ENCODE results near the gene PCMT1. TPM values are rescaled to one million over a fixed set of nuclear protein-coding genes. Genes with fewer than 3 reads are reported as not detected.
A peak's percentile ranks its signal among the peaks of the same experiment; 100 is the strongest.

PCMT1 gene
- total and polyA plus RNA-seq, 9 of the 15 experiments (the other 6 are each of a cell fraction or from before 2014, with no cell fraction given), result 217 to 541 (median 327) TPM

DNA sequence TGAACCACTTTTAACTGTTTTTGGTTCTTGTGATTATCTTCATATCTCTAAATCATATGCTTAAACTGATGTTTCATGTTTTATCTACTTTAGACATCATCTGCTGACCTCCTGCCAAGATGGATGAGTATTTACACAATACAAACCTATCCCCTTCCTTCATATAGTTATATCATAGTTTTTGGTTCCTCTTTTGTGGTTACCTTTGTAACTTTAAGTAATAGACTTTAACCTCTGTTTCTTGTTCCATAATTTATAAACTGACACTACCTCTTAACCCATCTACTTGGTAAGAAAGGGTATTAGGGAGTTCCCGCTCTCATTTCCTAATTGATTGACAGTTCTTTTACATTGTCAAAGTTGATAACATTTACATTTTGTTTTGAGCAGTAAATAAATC lies 11.9 kb downstream of the PCMT1 start (continued):
- peak; percentile 58 for TF ChIP-seq FOSL1 (tag; conservative IDR thresholded peaks at IDR 0.05)
- TF ChIP-seq, protein P1, sequence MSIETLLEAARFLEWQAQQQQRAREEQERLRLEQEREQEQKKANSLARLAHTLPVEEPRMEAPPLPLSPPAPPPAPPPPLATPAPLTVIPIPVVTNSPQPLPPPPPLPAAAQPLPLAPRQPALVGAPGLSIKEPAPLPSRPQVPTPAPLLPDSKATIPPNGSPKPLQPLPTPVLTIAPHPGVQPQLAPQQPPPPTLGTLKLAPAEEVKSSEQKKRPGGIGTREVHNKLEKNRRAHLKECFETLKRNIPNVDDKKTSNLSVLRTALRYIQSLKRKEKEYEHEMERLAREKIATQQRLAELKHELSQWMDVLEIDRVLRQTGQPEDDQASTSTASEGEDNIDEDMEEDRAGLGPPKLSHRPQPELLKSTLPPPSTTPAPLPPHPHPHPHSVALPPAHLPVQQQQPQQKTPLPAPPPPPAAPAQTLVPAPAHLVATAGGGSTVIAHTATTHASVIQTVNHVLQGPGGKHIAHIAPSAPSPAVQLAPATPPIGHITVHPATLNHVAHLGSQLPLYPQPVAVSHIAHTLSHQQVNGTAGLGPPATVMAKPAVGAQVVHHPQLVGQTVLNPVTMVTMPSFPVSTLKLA (conservative IDR thresholded peaks at IDR 0.05), result no peak
- TF ChIP-seq ESRRB (CRISPR knock-in tag; IDR thresholded peaks at IDR 0.05; ENCODE audit: borderline replicate concordance), result no peak
- TF ChIP-seq SMARCC2 (IDR thresholded peaks at IDR 0.05; ENCODE audit: low read depth), result peak; percentile 20; the same call in 1 of the 2 replicates
- peak; percentile 23; the same call in 1 of the 2 replicates for TF ChIP-seq ZNF644 (tag; IDR thresholded peaks at IDR 0.05; ENCODE audit: low read depth)
- TF ChIP-seq CTBP1 (IDR thresholded peaks at IDR 0.05; ENCODE audit: borderline replicate concordance), result peak; percentile 62; the same call in 1 of the 2 replicates
- TF ChIP-seq NR2C1 (IDR thresholded peaks at IDR 0.05), result no peak
- no peak for TF ChIP-seq NR2C1 (tag; IDR thresholded peaks at IDR 0.05)
- TF ChIP-seq SMARCE1 (IDR thresholded peaks at IDR 0.05), result peak; percentile 72; the same call in 1 of the 2 replicates
- TF ChIP-seq MTA1 (IDR thresholded peaks at IDR 0.05; ENCODE audit: borderline replicate concordance), result 0 out of 2 replicates have a peak, but pooled peaks have one; percentile 36
- TF ChIP-seq SREBF1 (IDR thresholded peaks at IDR 0.05; ENCODE audit: borderline replicate concordance, low read depth, low read length), result no peak
- TF ChIP-seq BCOR (IDR thresholded peaks at IDR 0.05), result no peak
- TF ChIP-seq, protein P2, sequence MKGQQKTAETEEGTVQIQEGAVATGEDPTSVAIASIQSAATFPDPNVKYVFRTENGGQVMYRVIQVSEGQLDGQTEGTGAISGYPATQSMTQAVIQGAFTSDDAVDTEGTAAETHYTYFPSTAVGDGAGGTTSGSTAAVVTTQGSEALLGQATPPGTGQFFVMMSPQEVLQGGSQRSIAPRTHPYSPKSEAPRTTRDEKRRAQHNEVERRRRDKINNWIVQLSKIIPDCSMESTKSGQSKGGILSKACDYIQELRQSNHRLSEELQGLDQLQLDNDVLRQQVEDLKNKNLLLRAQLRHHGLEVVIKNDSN (CRISPR knock-in tag; IDR thresholded peaks at IDR 0.05), result no peak
